B cell (primary cell): Measurements from ENCODE around the gene FEV.

Source experiments
- EZH2 ChIP-seq: IDR thresholded peaks from 2 replicates; pipeline ENCODE4 v1.6.1; 2012; ENCODE audit warnings: borderline replicate concordance, low read depth, mild to moderate bottlenecking, moderate library complexity, low read length; ENCODE audit not compliant: insufficient read depth, poor library complexity, severe bottlenecking
- TF ChIP-seq, protein P1 (sequence below): fragments of 200-600 bp; IDR thresholded peaks from one replicate; pipeline ENCODE4 v1.8.0; 2022; ENCODE audit warnings: antibody characterized with exemption, mild to moderate bottlenecking

DNA sequence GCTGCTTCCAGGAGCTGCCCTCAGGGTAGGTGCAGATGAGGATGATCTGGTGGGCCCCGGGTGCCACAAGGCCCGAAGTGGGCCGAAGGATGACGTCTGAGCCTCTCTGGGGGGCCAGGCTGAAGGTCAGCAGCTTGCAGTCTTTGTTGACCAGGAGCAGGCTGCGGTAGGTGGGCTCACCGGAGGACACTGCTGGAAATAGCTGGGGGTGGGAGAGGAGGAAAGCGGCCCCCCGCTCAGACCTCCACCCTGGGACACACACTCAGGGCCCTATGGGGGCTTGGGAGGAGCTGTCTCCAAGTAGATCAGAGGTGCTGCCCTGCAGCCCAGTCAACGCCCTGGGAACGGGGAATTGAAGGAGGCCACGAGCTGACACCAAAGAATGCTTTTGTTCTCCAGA lies 39.1 kb upstream of the FEV start:
- TF ChIP-seq EZH2: no peak
- TF ChIP-seq, protein P1, sequence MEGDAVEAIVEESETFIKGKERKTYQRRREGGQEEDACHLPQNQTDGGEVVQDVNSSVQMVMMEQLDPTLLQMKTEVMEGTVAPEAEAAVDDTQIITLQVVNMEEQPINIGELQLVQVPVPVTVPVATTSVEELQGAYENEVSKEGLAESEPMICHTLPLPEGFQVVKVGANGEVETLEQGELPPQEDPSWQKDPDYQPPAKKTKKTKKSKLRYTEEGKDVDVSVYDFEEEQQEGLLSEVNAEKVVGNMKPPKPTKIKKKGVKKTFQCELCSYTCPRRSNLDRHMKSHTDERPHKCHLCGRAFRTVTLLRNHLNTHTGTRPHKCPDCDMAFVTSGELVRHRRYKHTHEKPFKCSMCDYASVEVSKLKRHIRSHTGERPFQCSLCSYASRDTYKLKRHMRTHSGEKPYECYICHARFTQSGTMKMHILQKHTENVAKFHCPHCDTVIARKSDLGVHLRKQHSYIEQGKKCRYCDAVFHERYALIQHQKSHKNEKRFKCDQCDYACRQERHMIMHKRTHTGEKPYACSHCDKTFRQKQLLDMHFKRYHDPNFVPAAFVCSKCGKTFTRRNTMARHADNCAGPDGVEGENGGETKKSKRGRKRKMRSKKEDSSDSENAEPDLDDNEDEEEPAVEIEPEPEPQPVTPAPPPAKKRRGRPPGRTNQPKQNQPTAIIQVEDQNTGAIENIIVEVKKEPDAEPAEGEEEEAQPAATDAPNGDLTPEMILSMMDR: no peak
